Panc1 (cell line): ENCODE measurements around the gene FUOM. TPM values are rescaled to one million over a fixed set of nuclear protein-coding genes. Genes with fewer than 3 reads are reported as not detected.

Experiments
- ATAC-seq: fragments of 200-7000 bp; cut with Tn5 transposase; 2 replicates; pipeline ENCODE4 v1.9.1; 2020; ENCODE audit warnings: mild to moderate bottlenecking, moderate library complexity
- BruUV-seq: library from RNA; stranded (reverse); fragments of 400-500 nt; replicated peaks from 2 replicates; lab custom pipeline; 2021; lab: Mats Ljungman, UMichigan
- CTCF ChIA-PET: fragments of 300-600 bp; sonication (Branson Sonifier 250); formaldehyde crosslinking; loops from one replicate; lab custom pipeline; 2022; ENCODE audit warnings: antibody characterized with exemption; lab: Charles Lee
- POLR2A ChIA-PET: fragments of 300-600 bp; sonication (Branson Sonifier 250); formaldehyde crosslinking; loops from one replicate; lab custom pipeline; 2022; ENCODE audit warnings: antibody characterized with exemption; lab: Charles Lee
- DNase-seq: peaks from one replicate; pipeline ENCODE4 v3.0.0-alpha.2; 2010; ENCODE audit warnings: low read depth, low spot score
- H3K27ac ChIP-seq: 2 replicates; pipeline ENCODE4 v1.5.1; 2011; ENCODE audit warnings: mild to moderate bottlenecking, low read length, inconsistent platforms
- H3K27me3 ChIP-seq: fragments of 200-500 bp; sonication (Bioruptor generic); 2 replicates; pipeline ENCODE4 v1.6.0; 2014; ENCODE audit warnings: low read length, inconsistent platforms; ENCODE audit not compliant: control insufficient read depth, insufficient read depth
- H3K36me3 ChIP-seq: fragments of 200-500 bp; sonication (Bioruptor generic); 2 replicates; pipeline ENCODE4 v1.5.1; 2014; ENCODE audit warnings: inconsistent platforms, mild to moderate bottlenecking, low read length, moderate library complexity; ENCODE audit not compliant: control insufficient read depth, insufficient read depth
- H3K4me1 ChIP-seq: 2 replicates; pipeline ENCODE4 v1.5.1; 2011; ENCODE audit warnings: inconsistent platforms, mild to moderate bottlenecking, low read length, moderate library complexity; ENCODE audit not compliant: control insufficient read depth, insufficient read depth
- H3K4me3 ChIP-seq, 2 experiments: 2 replicates each; pipeline ENCODE4 v1.5.1; 2011 to 2012; ENCODE audit warnings: low read depth in 2 of 2, low read length in 2 of 2, mild to moderate bottlenecking in 2 of 2, inconsistent platforms in 1 of 2, moderate library complexity in 1 of 2
- H3K9me3 ChIP-seq: fragments of 200-500 bp; sonication (Bioruptor generic); 2 replicates; pipeline ENCODE4 v1.5.1; 2014; ENCODE audit warnings: low read depth, mild to moderate bottlenecking, inconsistent platforms, low read length, moderate library complexity; ENCODE audit not compliant: control insufficient read depth, insufficient read depth
- POLR2AphosphoS5 ChIP-seq: IDR thresholded peaks from 2 replicates; pipeline ENCODE4 v1.6.1; 2012; ENCODE audit warnings: mild to moderate bottlenecking, low read depth, low read length, moderate library complexity
- SIN3A ChIP-seq: IDR thresholded peaks from 2 replicates; pipeline ENCODE4 v1.6.1; 2012; ENCODE audit warnings: low read depth, mild to moderate bottlenecking, low read length, moderate library complexity, borderline replicate concordance; ENCODE audit not compliant: insufficient read depth
- TCF7L2 ChIP-seq: IDR thresholded peaks from 2 replicates; pipeline ENCODE4 v1.6.1; 2011; ENCODE audit warnings: mild to moderate bottlenecking, low read depth, low read length, inconsistent platforms
- in situ Hi-C: cut with HindIII; loops from 2 replicates; pipeline ENCODE4 v1.10.0; 2016; ENCODE audit warnings: low sequenced_read_pairs, low pct_unique_long_range_greater_than_20kb
- intact Hi-C: fragments of 100-400 bp; cut with micrococcal nuclease; formaldehyde crosslinking; loops from one replicate; pipeline ENCODE4 v1.10.0; 2022; ENCODE audit not compliant: unreplicated experiment
- total RNA-seq: library from RNA; stranded (reverse); gene quantifications from one replicate; pipeline ENCODE4 v1.2.1, GENCODE V29; 2021; ENCODE audit not compliant: unreplicated experiment
- TF ChIP-seq, protein P1 (sequence below), 2 experiments: IDR thresholded peaks; 2 replicates each; pipeline ENCODE4 v1.6.1; 2011 to 2012; ENCODE audit warnings: low read depth in 2 of 2, control low read depth in 1 of 2, low read length in 1 of 2, mild to moderate bottlenecking in 1 of 2, moderate library complexity in 1 of 2; ENCODE audit not compliant: insufficient read depth in 1 of 2
- TF ChIP-seq, protein P2 (sequence below): fragments of 450-650 bp; IDR thresholded peaks from 2 replicates; pipeline ENCODE4 v1.5.1; 2017; ENCODE audit warnings: mild to moderate bottlenecking

Gene FUOM
- total RNA-seq, 1 experiment from 2014 or later = 39.6 TPM

DNA sequence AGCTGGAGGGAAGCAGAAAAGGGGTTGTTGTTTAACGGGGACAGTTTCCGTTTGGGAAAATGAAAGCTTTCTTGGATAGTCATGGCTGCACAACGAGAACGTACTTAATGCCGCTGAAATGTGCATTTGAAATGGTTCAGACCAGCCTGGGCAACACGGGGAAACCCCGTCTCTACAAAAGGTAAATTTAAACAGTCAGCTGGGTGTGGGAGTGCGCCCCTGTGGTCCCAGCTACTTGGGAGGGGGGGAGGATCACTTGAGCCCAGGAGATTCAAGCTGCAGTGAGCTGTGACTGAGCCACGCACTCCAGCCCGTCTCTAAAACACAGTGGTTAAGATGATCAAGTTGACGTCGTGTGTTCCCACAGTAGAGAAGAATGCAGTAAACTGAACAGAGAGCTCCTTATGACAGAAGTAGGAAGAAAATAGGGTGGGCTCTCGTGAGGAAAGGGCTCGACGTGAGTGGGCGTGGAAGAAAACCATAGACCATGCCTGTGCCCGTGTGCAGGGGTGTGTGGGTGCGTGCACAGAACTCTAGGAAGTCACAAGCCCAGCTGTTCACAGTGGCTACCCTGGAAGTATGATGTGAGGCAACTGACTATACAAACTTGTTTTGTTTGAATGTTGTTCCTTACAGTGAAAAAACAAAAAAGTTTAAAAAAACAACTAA lies 4.1 kb upstream of the FUOM start:
- TF ChIP-seq, protein P1, sequence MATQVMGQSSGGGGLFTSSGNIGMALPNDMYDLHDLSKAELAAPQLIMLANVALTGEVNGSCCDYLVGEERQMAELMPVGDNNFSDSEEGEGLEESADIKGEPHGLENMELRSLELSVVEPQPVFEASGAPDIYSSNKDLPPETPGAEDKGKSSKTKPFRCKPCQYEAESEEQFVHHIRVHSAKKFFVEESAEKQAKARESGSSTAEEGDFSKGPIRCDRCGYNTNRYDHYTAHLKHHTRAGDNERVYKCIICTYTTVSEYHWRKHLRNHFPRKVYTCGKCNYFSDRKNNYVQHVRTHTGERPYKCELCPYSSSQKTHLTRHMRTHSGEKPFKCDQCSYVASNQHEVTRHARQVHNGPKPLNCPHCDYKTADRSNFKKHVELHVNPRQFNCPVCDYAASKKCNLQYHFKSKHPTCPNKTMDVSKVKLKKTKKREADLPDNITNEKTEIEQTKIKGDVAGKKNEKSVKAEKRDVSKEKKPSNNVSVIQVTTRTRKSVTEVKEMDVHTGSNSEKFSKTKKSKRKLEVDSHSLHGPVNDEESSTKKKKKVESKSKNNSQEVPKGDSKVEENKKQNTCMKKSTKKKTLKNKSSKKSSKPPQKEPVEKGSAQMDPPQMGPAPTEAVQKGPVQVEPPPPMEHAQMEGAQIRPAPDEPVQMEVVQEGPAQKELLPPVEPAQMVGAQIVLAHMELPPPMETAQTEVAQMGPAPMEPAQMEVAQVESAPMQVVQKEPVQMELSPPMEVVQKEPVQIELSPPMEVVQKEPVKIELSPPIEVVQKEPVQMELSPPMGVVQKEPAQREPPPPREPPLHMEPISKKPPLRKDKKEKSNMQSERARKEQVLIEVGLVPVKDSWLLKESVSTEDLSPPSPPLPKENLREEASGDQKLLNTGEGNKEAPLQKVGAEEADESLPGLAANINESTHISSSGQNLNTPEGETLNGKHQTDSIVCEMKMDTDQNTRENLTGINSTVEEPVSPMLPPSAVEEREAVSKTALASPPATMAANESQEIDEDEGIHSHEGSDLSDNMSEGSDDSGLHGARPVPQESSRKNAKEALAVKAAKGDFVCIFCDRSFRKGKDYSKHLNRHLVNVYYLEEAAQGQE (IDR thresholded peaks at IDR 0.05; ENCODE audit: insufficient read depth in 1 of 2, low read depth in 2 of 2, low read length in 1 of 2) = no peak
- TF ChIP-seq POLR2AphosphoS5 (no peak; the same call in 1 of the 2 replicates), TCF7L2 (no peak), SIN3A (no peak)
- TF ChIP-seq, protein P2, sequence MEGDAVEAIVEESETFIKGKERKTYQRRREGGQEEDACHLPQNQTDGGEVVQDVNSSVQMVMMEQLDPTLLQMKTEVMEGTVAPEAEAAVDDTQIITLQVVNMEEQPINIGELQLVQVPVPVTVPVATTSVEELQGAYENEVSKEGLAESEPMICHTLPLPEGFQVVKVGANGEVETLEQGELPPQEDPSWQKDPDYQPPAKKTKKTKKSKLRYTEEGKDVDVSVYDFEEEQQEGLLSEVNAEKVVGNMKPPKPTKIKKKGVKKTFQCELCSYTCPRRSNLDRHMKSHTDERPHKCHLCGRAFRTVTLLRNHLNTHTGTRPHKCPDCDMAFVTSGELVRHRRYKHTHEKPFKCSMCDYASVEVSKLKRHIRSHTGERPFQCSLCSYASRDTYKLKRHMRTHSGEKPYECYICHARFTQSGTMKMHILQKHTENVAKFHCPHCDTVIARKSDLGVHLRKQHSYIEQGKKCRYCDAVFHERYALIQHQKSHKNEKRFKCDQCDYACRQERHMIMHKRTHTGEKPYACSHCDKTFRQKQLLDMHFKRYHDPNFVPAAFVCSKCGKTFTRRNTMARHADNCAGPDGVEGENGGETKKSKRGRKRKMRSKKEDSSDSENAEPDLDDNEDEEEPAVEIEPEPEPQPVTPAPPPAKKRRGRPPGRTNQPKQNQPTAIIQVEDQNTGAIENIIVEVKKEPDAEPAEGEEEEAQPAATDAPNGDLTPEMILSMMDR = no peak
- H3K9me3 ChIP-seq = no peaks in the 10 kb centered on the region
- DNase-seq (no peak), ATAC-seq (no peak)
- H3K4me3 ChIP-seq = no peak overlapping the region
- intact Hi-C loops = no loop called here
- no peaks in the 10 kb centered on the region for H3K4me1 ChIP-seq
- CTCF ChIA-PET = no interaction called here
- H3K27me3 ChIP-seq = no peaks in the 10 kb centered on the region
- POLR2A ChIA-PET = no interaction called here
- H3K36me3 ChIP-seq = peaks cover 2% of the 10 kb centered on the region; the same call in 1 of the 2 replicates
- no peak overlapping the region for H3K27ac ChIP-seq
- BruUV-seq = no TSS peak
- in situ Hi-C loops = no loop called here

DNA sequence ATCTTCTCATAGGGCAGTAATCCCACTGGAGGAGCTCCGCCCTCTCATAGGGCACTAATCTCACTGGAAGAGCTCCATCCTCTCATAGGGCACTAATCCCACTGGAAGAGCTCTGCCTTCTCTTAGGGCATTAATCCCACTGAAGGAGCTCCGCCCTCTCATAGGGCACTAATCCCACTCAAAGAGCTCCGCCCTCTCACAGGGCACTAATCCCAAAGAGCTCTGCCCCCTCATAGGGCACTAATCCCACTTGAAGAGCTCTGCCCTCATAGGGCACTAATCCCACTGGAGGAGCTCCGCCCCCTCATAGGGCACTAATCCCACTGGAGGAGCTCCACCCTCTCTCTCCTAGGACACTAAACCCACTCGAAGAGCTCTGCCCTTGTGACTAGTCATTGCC lies 3.4 kb upstream of the FUOM start:
- H3K9me3 ChIP-seq = no peaks in the 10 kb centered on the region
- no peak overlapping the region for H3K27ac ChIP-seq
- no peak overlapping the region for H3K4me3 ChIP-seq
- POLR2A ChIA-PET = no interaction called here
- peaks cover 2% of the 10 kb centered on the region; the same call in 1 of the 2 replicates for H3K36me3 ChIP-seq
- no peaks in the 10 kb centered on the region for H3K27me3 ChIP-seq
- in situ Hi-C loops (no loop called here), intact Hi-C loops (no loop called here)
- ATAC-seq (no peak), DNase-seq (no peak)
- no TSS peak for BruUV-seq
- TF ChIP-seq SIN3A = no peak
- no peak for TF ChIP-seq TCF7L2
- TF ChIP-seq POLR2AphosphoS5 = no peak
- TF ChIP-seq, protein P2 = no peak
- TF ChIP-seq, protein P1 (IDR thresholded peaks at IDR 0.05; ENCODE audit: insufficient read depth in 1 of 2, low read depth in 2 of 2, low read length in 1 of 2) = no peak
- CTCF ChIA-PET = no interaction called here
- no peaks in the 10 kb centered on the region; the same call in 1 of the 2 replicates for H3K4me1 ChIP-seq
